ENCODE data around the gene NEDD4L.

Gene NEDD4L

GRCh38 chr18:58297198-58297597 is 253.2 kb downstream of the NEDD4L start:
- no peak overlapping the region for H3K4me2 ChIP-seq (ENCODE audit: low read length)
- no CpG with 5 or more reads among the region's 4 CpGs for WGBS (ENCODE audit: extremely low coverage, insufficient coverage, insufficient read length)
- no peak overlapping the region for H3K4me3 ChIP-seq (ENCODE audit: low read depth, low read length)
- no peaks in the 10 kb centered on the region for H3K79me2 ChIP-seq (ENCODE audit: control insufficient read depth, insufficient read depth, low read length, poor library complexity)
- H4K91ac ChIP-seq (ENCODE audit: low read depth, low read length), result no peak overlapping the region
- H3K9ac ChIP-seq (ENCODE audit: low read length), result no peak overlapping the region
- H3K36me3 ChIP-seq (ENCODE audit: control insufficient read depth in 1 of 2, insufficient read depth in 2 of 2, low read length in 2 of 2), result no peaks in the 10 kb centered on the region
- H3K27me3 ChIP-seq (ENCODE audit: insufficient read depth, low read length), result no peaks in the 10 kb centered on the region
- no peak overlapping the region for H3K27ac ChIP-seq (ENCODE audit: low read depth, low read length)
- no peak overlapping the region for H4K8ac ChIP-seq (ENCODE audit: low read depth, low read length)
- H3K4me1 ChIP-seq (ENCODE audit: control insufficient read depth in 1 of 2, insufficient read depth in 2 of 2, low read length in 2 of 2), result no peaks in the 10 kb centered on the region
- no peak overlapping the region for H2BK120ac ChIP-seq (ENCODE audit: insufficient read depth, low read length, poor library complexity)
- no peaks in the 10 kb centered on the region for H3K9me3 ChIP-seq (ENCODE audit: insufficient read depth, low read depth, low read length)
- peak; percentile 37 to 38 for DNase-seq
- no peaks in the 10 kb centered on the region for H3K79me1 ChIP-seq (ENCODE audit: low read length)
- no peak overlapping the region for H4K12ac ChIP-seq (ENCODE audit: low read depth, low read length)
- H2AK5ac ChIP-seq (ENCODE audit: low read length), result no peak overlapping the region
- H3K23ac ChIP-seq (ENCODE audit: low read length), result no peak overlapping the region
- H2BK12ac ChIP-seq (ENCODE audit: low read length), result no peak overlapping the region
- H2BK5ac ChIP-seq (ENCODE audit: low read depth, low read length, poor library complexity), result no peak overlapping the region
- H3K4ac ChIP-seq (ENCODE audit: low read depth, low read length), result no peak overlapping the region
- H3K14ac ChIP-seq (ENCODE audit: low read length), result no peak overlapping the region
- no peak overlapping the region for H2AFZ ChIP-seq (ENCODE audit: insufficient read depth, low read length, poor library complexity)
- no peak overlapping the region for H3K18ac ChIP-seq (ENCODE audit: low read length)

GRCh38 chr18:58298251-58299134 is 254.5 kb downstream of the NEDD4L start:
- Histone ChIP-seq H4K91ac (ENCODE audit: low read depth, low read length) (no peak overlapping the region), H3K9me3 (ENCODE audit: insufficient read depth, low read depth, low read length) (no peaks in the 10 kb centered on the region), H3K27me3 (ENCODE audit: insufficient read depth, low read length) (no peaks in the 10 kb centered on the region), H3K4me2 (ENCODE audit: low read length) (no peak overlapping the region), H3K27ac (ENCODE audit: low read depth, low read length) (no peak overlapping the region), H2AFZ (ENCODE audit: insufficient read depth, low read length, poor library complexity) (no peak overlapping the region), H3K14ac (ENCODE audit: low read length) (no peak overlapping the region), H3K79me1 (ENCODE audit: low read length) (no peaks in the 10 kb centered on the region), H4K12ac (ENCODE audit: low read depth, low read length) (no peak overlapping the region), H3K4me3 (ENCODE audit: low read depth, low read length) (no peak overlapping the region), H4K8ac (ENCODE audit: low read depth, low read length) (no peak overlapping the region), H2BK12ac (ENCODE audit: low read length) (no peak overlapping the region), H3K23ac (ENCODE audit: low read length) (no peak overlapping the region), H3K4ac (ENCODE audit: low read depth, low read length) (no peak overlapping the region), H2BK120ac (ENCODE audit: insufficient read depth, low read length, poor library complexity) (no peak overlapping the region), H3K79me2 (ENCODE audit: control insufficient read depth, insufficient read depth, low read length, poor library complexity) (no peaks in the 10 kb centered on the region), H3K36me3 (ENCODE audit: control insufficient read depth in 1 of 2, insufficient read depth in 2 of 2, low read length in 2 of 2) (no peaks in the 10 kb centered on the region), H3K4me1 (ENCODE audit: control insufficient read depth in 1 of 2, insufficient read depth in 2 of 2, low read length in 2 of 2) (no peaks in the 10 kb centered on the region), H3K18ac (ENCODE audit: low read length) (no peak overlapping the region), H2AK5ac (ENCODE audit: low read length) (no peak overlapping the region), H2BK5ac (ENCODE audit: low read depth, low read length, poor library complexity) (no peak overlapping the region), H3K9ac (ENCODE audit: low read length) (no peak overlapping the region)
- no CpG with 5 or more reads among the region's 5 CpGs for WGBS (ENCODE audit: extremely low coverage, insufficient coverage, insufficient read length)
- no peak for DNase-seq

- Histone ChIP-seq H2BK5ac (ENCODE audit: low read depth, low read length, poor library complexity) (no peak overlapping the region), H3K4ac (ENCODE audit: low read depth, low read length) (no peak overlapping the region), H3K4me3 (ENCODE audit: low read depth, low read length) (no peak overlapping the region), H3K79me2 (ENCODE audit: control insufficient read depth, insufficient read depth, low read length, poor library complexity) (no peaks in the 10 kb centered on the region), H3K9ac (ENCODE audit: low read length) (no peak overlapping the region), H3K23ac (ENCODE audit: low read length) (no peak overlapping the region), H3K27me3 (ENCODE audit: insufficient read depth, low read length) (no peaks in the 10 kb centered on the region), H3K18ac (ENCODE audit: low read length) (no peak overlapping the region), H3K36me3 (ENCODE audit: control insufficient read depth in 1 of 2, insufficient read depth in 2 of 2, low read length in 2 of 2) (no peaks in the 10 kb centered on the region), H2BK120ac (ENCODE audit: insufficient read depth, low read length, poor library complexity) (no peak overlapping the region), H3K9me3 (ENCODE audit: insufficient read depth, low read depth, low read length) (no peaks in the 10 kb centered on the region), H3K14ac (ENCODE audit: low read length) (no peak overlapping the region), H4K91ac (ENCODE audit: low read depth, low read length) (no peak overlapping the region), H2AFZ (ENCODE audit: insufficient read depth, low read length, poor library complexity) (no peak overlapping the region), H3K27ac (ENCODE audit: low read depth, low read length) (no peak overlapping the region), H4K12ac (ENCODE audit: low read depth, low read length) (no peak overlapping the region), H4K8ac (ENCODE audit: low read depth, low read length) (no peak overlapping the region), H3K4me2 (ENCODE audit: low read length) (no peak overlapping the region), H2BK12ac (ENCODE audit: low read length) (no peak overlapping the region), H3K4me1 (ENCODE audit: control insufficient read depth in 1 of 2, insufficient read depth in 2 of 2, low read length in 2 of 2) (no peaks in the 10 kb centered on the region), H2AK5ac (ENCODE audit: low read length) (no peak overlapping the region), H3K79me1 (ENCODE audit: low read length) (no peaks in the 10 kb centered on the region)
- DNase-seq, result no peak
- WGBS (ENCODE audit: extremely low coverage, insufficient coverage, insufficient read length), result no CpG with 5 or more reads among the region's 4 CpGs
Measured at GRCh38 chr18:58299135-58299473, 255.1 kb downstream of the NEDD4L start.

GRCh38 chr18:58299936-58300335 is 255.9 kb downstream of the NEDD4L start:
- DNase-seq, result no peak
- H3K23ac ChIP-seq (ENCODE audit: low read length), result no peak overlapping the region
- no peaks in the 10 kb centered on the region for H3K36me3 ChIP-seq (ENCODE audit: control insufficient read depth in 1 of 2, insufficient read depth in 2 of 2, low read length in 2 of 2)
- no peak overlapping the region for H2BK12ac ChIP-seq (ENCODE audit: low read length)
- H2BK120ac ChIP-seq (ENCODE audit: insufficient read depth, low read length, poor library complexity), result no peak overlapping the region
- no peaks in the 10 kb centered on the region for H3K4me1 ChIP-seq (ENCODE audit: control insufficient read depth in 1 of 2, insufficient read depth in 2 of 2, low read length in 2 of 2)
- no peaks in the 10 kb centered on the region for H3K79me1 ChIP-seq (ENCODE audit: low read length)
- H4K12ac ChIP-seq (ENCODE audit: low read depth, low read length), result no peak overlapping the region
- H3K4me2 ChIP-seq (ENCODE audit: low read length), result no peak overlapping the region
- no peak overlapping the region for H4K8ac ChIP-seq (ENCODE audit: low read depth, low read length)
- no peaks in the 10 kb centered on the region for H3K9me3 ChIP-seq (ENCODE audit: insufficient read depth, low read depth, low read length)
- no peak overlapping the region for H2AK5ac ChIP-seq (ENCODE audit: low read length)
- no peak overlapping the region for H3K9ac ChIP-seq (ENCODE audit: low read length)
- no peaks in the 10 kb centered on the region for H3K27me3 ChIP-seq (ENCODE audit: insufficient read depth, low read length)
- no peak overlapping the region for H3K27ac ChIP-seq (ENCODE audit: low read depth, low read length)
- no peak overlapping the region for H3K4me3 ChIP-seq (ENCODE audit: low read depth, low read length)
- H3K18ac ChIP-seq (ENCODE audit: low read length), result no peak overlapping the region
- WGBS (ENCODE audit: extremely low coverage, insufficient coverage, insufficient read length), result no CpG with 5 or more reads among the region's 1 CpG
- no peak overlapping the region for H3K4ac ChIP-seq (ENCODE audit: low read depth, low read length)
- no peak overlapping the region for H2AFZ ChIP-seq (ENCODE audit: insufficient read depth, low read length, poor library complexity)
- no peak overlapping the region for H2BK5ac ChIP-seq (ENCODE audit: low read depth, low read length, poor library complexity)
- no peak overlapping the region for H3K14ac ChIP-seq (ENCODE audit: low read length)
- H4K91ac ChIP-seq (ENCODE audit: low read depth, low read length), result no peak overlapping the region
- H3K79me2 ChIP-seq (ENCODE audit: control insufficient read depth, insufficient read depth, low read length, poor library complexity), result no peaks in the 10 kb centered on the region

All from trophoblast cell (in vitro differentiated cells and primary cell).